DOHH2 (cell line): Measurements from ENCODE around the gene RBM20.

ENCODE experiments used
- CTCF ChIP-seq: fragments of 200-600 bp; sonication (generic); IDR thresholded peaks from one replicate; pipeline ENCODE4 v1.5.1; 2014; ENCODE audit warnings: antibody characterized with exemption, mild to moderate bottlenecking, low read depth, low read length; ENCODE audit not compliant: poor library complexity, severe bottlenecking
- EZH2phosphoT487 ChIP-seq: fragments of 200-600 bp; sonication (generic); IDR thresholded peaks from 2 replicates; pipeline ENCODE4 v1.6.1; 2017; ENCODE audit warnings: borderline replicate concordance, mild to moderate bottlenecking, antibody characterized with exemption, low read length, moderate library complexity, mixed read lengths

- TF ChIP-seq CTCF (no peak), EZH2phosphoT487 (no peak)
Observed at GRCh38 chr10:110701617-110701971, 57.5 kb downstream of the RBM20 start.
